Erythroblast (primary cell): ENCODE measurements around the gene KRTAP10-10.

Experiments
- GATA1 ChIP-seq: IDR thresholded peaks from 2 replicates; pipeline ENCODE4 v1.6.1; 2011; ENCODE audit warnings: low read depth, mild to moderate bottlenecking, control low read depth, low read length, moderate library complexity
- POLR2A ChIP-seq: IDR thresholded peaks from 2 replicates; pipeline ENCODE4 v1.6.1; 2011; ENCODE audit warnings: mild to moderate bottlenecking, low read length

DNA sequence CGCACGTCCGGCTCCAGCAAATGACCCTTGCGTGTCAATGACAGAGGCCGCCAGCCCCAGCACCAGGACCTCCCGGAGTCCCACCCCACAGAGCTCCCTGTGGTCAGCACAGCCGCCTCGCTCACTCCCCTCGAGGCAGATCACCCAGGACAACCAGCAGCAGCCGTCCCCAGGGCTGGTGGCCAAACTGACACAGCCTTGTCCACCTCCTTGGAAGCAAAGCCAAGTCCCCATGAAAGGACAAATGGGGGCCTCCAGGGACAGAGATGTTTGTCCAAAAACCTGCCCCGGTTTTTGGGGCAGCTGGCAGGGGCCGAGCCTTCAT is 2.1 kb downstream of the KRTAP10-10 start:
- TF ChIP-seq POLR2A: no peak
- TF ChIP-seq GATA1: no peak
